ENCODE results near the gene RGS11.

Gene RGS11

DNA sequence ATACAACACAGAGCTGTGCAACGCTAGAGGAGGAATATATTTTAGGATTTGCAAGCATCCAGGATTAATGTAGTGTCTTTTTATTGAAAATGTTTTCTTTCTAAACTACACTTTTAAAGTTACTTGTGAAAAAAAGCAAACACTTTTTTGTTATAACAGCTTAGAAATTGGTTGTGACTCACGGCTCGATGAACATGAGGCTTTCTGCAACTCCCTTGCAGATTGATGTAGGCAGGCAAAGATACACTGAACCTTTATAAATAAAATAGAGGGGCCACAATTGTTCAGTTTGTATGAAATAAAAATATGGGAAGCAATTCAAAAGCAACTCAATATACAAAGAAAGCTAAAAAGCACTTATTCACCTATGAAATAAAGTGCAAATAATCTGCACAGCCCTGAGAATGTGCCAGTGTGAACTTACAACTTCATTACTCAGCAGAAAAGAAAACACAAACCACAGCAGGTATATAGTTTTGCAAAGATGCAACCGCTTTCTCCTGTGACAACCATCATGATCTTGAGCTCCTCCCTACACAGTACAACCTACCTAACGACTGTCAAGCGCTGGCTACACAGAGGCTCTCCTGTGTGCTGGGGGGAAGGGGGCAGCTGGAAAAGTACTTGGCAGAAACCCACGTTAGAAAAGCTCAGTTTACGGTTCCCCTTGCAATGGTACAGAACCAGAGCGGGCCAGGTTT lies 47.4 kb downstream of the RGS11 start:
- no peak for DNase-seq

DNA sequence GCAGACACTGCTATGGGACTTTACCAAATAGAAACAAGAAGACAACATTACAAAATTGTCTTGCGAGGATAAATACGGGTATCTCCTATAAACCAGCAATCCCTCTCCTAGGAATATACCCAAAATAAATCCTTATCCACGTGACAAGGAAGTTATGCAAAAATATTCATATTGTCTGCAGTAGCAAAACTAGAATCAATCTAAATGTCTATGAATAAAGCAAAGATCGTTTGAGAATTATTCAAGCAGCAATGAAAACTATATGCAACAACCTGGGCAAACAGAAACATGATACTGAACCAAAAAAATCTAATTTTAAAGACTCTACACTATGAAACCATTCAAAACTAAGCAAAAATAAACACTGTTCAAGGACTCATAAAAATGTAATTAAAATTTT lies 55.7 kb downstream of the RGS11 start:
- no peak for DNase-seq
